OCI-LY3 (cell line): ENCODE results near the gene POLK.

ENCODE experiments used
- H2AFZ ChIP-seq: fragments of 200-600, 300-600 bp; shearing (Covaris generic); 2 replicates; pipeline ENCODE4 v1.6.0; 2014; ENCODE audit warnings: antibody characterized with exemption, low read depth, low read length
- H3K27ac ChIP-seq: fragments of 200-600, 300-600 bp; sonication (generic); 2 replicates; pipeline ENCODE4 v1.5.1; 2014; ENCODE audit warnings: mild to moderate bottlenecking, low read length, moderate library complexity, mixed read lengths
- H3K27me3 ChIP-seq: fragments of 200-600, 300-600 bp; sonication (generic); 2 replicates; pipeline ENCODE4 v1.6.1; 2014; ENCODE audit warnings: low read depth, low read length, mixed read lengths
- H3K36me3 ChIP-seq: fragments of 200-600, 300-600 bp; sonication (generic); replicated peaks from 2 replicates; pipeline ENCODE3; 2014; ENCODE audit warnings: low read depth, low read length, mixed read lengths
- H3K4me1 ChIP-seq: fragments of 300-600, 200-600 bp; sonication (generic); 2 replicates; pipeline ENCODE4 v1.6.1; 2014; ENCODE audit warnings: low read length, mixed read lengths
- H3K4me2 ChIP-seq: fragments of 200-600, 300-600 bp; sonication (generic); 2 replicates; pipeline ENCODE4 v1.6.1; 2014; ENCODE audit warnings: low read length, mixed read lengths
- H3K4me3 ChIP-seq: fragments of 300-600, 200-600 bp; sonication (generic); 2 replicates; pipeline ENCODE4 v1.5.1; 2014; ENCODE audit warnings: antibody characterized with exemption, mild to moderate bottlenecking, low read length, moderate library complexity
- H3K79me2 ChIP-seq: fragments of 300-600, 200-600 bp; shearing (Covaris generic); 2 replicates; pipeline ENCODE4 v1.6.1; 2014; ENCODE audit warnings: mild to moderate bottlenecking, low read length, mixed read lengths
- H3K9ac ChIP-seq: fragments of 300-600, 200-600 bp; shearing (Covaris generic); 2 replicates; pipeline ENCODE4 v1.6.0; 2014; ENCODE audit warnings: mild to moderate bottlenecking, low read length, moderate library complexity
- H3K9me3 ChIP-seq: fragments of 200-600, 300-600 bp; shearing (Covaris generic); 2 replicates; pipeline ENCODE4 v1.6.1; 2014; ENCODE audit warnings: low read length, mixed read lengths; ENCODE audit not compliant: insufficient read depth
- H4K20me1 ChIP-seq: fragments of 200-600, 300-600 bp; sonication (generic); 2 replicates; pipeline ENCODE4 v1.6.1; 2016; ENCODE audit warnings: low read length, mixed read lengths; ENCODE audit not compliant: insufficient read depth
- CTCF ChIP-seq: fragments of 200-600, 300-600 bp; sonication (generic); IDR thresholded peaks from 2 replicates; pipeline ENCODE4 v1.5.1; 2014; ENCODE audit warnings: antibody characterized with exemption, low read length, low read depth
- EZH2phosphoT487 ChIP-seq: fragments of 200-600 bp; shearing (Covaris generic); IDR thresholded peaks from 2 replicates; pipeline ENCODE4 v1.6.1; 2018; ENCODE audit warnings: antibody characterized with exemption, mixed run types, low read depth

POLK gene

GRCh38 chr5:75648712-75649111, 137.0 kb downstream of the POLK start:
- Histone ChIP-seq H3K9me3 (no peaks in the 10 kb centered on the region), H3K79me2 (no peaks in the 10 kb centered on the region), H3K36me3 (no peaks in the 10 kb centered on the region), H3K4me3 (peak overlapping the region; percentile 69), H2AFZ (peak overlapping the region; percentile 86), H3K27me3 (no peaks in the 10 kb centered on the region), H3K4me1 (peaks cover 44% of the 10 kb centered on the region), H3K9ac (peak overlapping the region; percentile 78), H4K20me1 (no peaks in the 10 kb centered on the region), H3K27ac (peak overlapping the region; percentile 88), H3K4me2 (peak overlapping the region; percentile 92)
- TF ChIP-seq EZH2phosphoT487, result no peak
- TF ChIP-seq CTCF, result no peak
